SK-N-SH (cell line): ENCODE data around the gene COX7A2. TPM values are rescaled to one million over a fixed set of nuclear protein-coding genes. Genes with fewer than 3 reads are reported as not detected.
A peak's percentile ranks its signal among the peaks of the same experiment; 100 is the strongest.

Experiments
- CTCF ChIA-PET: fragments of 300-600, 350-600 bp; formaldehyde crosslinking; extraction: SDS; loops from one replicate; lab custom pipeline; 2021; lab: Yijun Ruan, JAX
- POLR2A ChIA-PET: fragments of 350-600 bp; sonication (Branson Sonifier 250); formaldehyde crosslinking; extraction: SDS; loops from one replicate; lab custom pipeline; 2020; ENCODE audit warnings: antibody characterized with exemption, inconsistent platforms; lab: Yijun Ruan, JAX
- DNase-seq: peaks from one replicate; pipeline ENCODE4 v3.0.0; 2012
- H2AFZ ChIP-seq: fragments of 200-600 bp; sonication (generic); 2 replicates; pipeline ENCODE4 v1.8.1; 2016; ENCODE audit warnings: antibody characterized with exemption, mild to moderate bottlenecking, low read depth
- H3F3A ChIP-seq: fragments of 200-600 bp; sonication (generic); replicated peaks from 2 replicates; pipeline ENCODE3; 2016; ENCODE audit warnings: antibody characterized with exemption, mild to moderate bottlenecking; ENCODE audit not compliant: insufficient read depth
- H3K27ac ChIP-seq, 2 experiments: fragments of 200-500 bp in 1 of 2; fragments of 200-600 bp in 1 of 2; sonication (Bioruptor generic) in 1 of 2; sonication (generic), shearing (Covaris generic) in 1 of 2; 2 replicates each; pipeline versions ENCODE4 v1.5.1 to v1.6.1; 2014 to 2016; ENCODE audit warnings: low read depth in 2 of 2, inconsistent platforms in 1 of 2, low read length in 1 of 2, mild to moderate bottlenecking in 1 of 2, mixed read lengths in 1 of 2
- H3K27me3 ChIP-seq: fragments of 200-600 bp; sonication (generic), shearing (Covaris generic); 2 replicates; pipeline ENCODE4 v1.6.1; 2016; ENCODE audit warnings: mixed run types; ENCODE audit not compliant: insufficient read depth
- H3K36me3 ChIP-seq, 2 experiments: fragments of 200-500 bp in 1 of 2; fragments of 200-600 bp in 1 of 2; sonication (Bioruptor generic) in 1 of 2; sonication (generic) in 1 of 2; replicated peaks in 1 of 2; 2 replicates each; pipeline versions ENCODE3 to v1.5.1; 2014 to 2016; ENCODE audit warnings: low read length in 1 of 2, mild to moderate bottlenecking in 1 of 2; ENCODE audit not compliant: insufficient read depth in 2 of 2, control insufficient read depth in 1 of 2
- H3K4me1 ChIP-seq, 2 experiments: fragments of 200-500 bp in 1 of 2; fragments of 200-600 bp in 1 of 2; sonication (Bioruptor generic) in 1 of 2; sonication (generic), shearing (Covaris generic) in 1 of 2; 2 replicates each; pipeline versions ENCODE4 v1.5.1 to v1.6.1; 2014 to 2016; ENCODE audit warnings: low read depth in 1 of 2, low read length in 1 of 2, mixed run types in 1 of 2; ENCODE audit not compliant: insufficient read depth in 2 of 2, control insufficient read depth in 1 of 2
- H3K4me2 ChIP-seq: fragments of 200-600 bp; sonication (generic), shearing (Covaris generic); 2 replicates; pipeline ENCODE4 v1.6.1; 2017; ENCODE audit warnings: mixed run types
- H3K4me3 ChIP-seq, 2 experiments: fragments of 200-500 bp in 1 of 2; fragments of 200-600 bp in 1 of 2; sonication (Bioruptor generic) in 1 of 2; sonication (generic), shearing (Covaris generic) in 1 of 2; 2 replicates each; pipeline versions ENCODE4 v1.5.1 to v1.8.1; 2014 to 2016; ENCODE audit warnings: low read depth in 2 of 2, inconsistent platforms in 1 of 2, low read length in 1 of 2, mild to moderate bottlenecking in 1 of 2, mixed read lengths in 1 of 2, moderate library complexity in 1 of 2
- H3K79me2 ChIP-seq: fragments of 200-600 bp; sonication (generic); 2 replicates; pipeline ENCODE4 v1.8.1; 2017; ENCODE audit warnings: mild to moderate bottlenecking; ENCODE audit not compliant: insufficient read depth
- H3K9ac ChIP-seq: fragments of 200-600 bp; sonication (generic); 2 replicates; pipeline ENCODE4 v1.6.1; 2017; ENCODE audit warnings: mixed run types
- H3K9me2 ChIP-seq: fragments of 200-600 bp; sonication (generic); 2 replicates; pipeline ENCODE4 v1.6.1; 2017; ENCODE audit warnings: mixed run types
- H3K9me3 ChIP-seq: fragments of 200-600 bp; sonication (generic); 2 replicates; pipeline ENCODE4 v1.6.1; 2017; ENCODE audit warnings: mixed run types, mild to moderate bottlenecking, moderate library complexity
- H4K20me1 ChIP-seq: fragments of 200-600 bp; sonication (generic); 2 replicates; pipeline ENCODE4 v1.6.1; 2017; ENCODE audit warnings: mild to moderate bottlenecking, mixed run types; ENCODE audit not compliant: insufficient read depth
- FOSL2 ChIP-seq: IDR thresholded peaks from 2 replicates; pipeline ENCODE4 v1.4.0; 2012; ENCODE audit warnings: low read depth, mild to moderate bottlenecking, moderate library complexity, borderline replicate concordance
- JUND ChIP-seq: IDR thresholded peaks from 2 replicates; pipeline ENCODE4 v1.4.0; 2012
- MXI1 ChIP-seq: IDR thresholded peaks from 2 replicates; pipeline ENCODE4 v1.6.1; 2012; ENCODE audit warnings: mild to moderate bottlenecking, low read depth, low read length, improper control_type of control experiment
- POLR2AphosphoS5 ChIP-seq: IDR thresholded peaks from 2 replicates; pipeline ENCODE4 v1.6.1; 2012; ENCODE audit warnings: low read depth, low read length
- TCF12 ChIP-seq: IDR thresholded peaks from 2 replicates; pipeline ENCODE4 v1.4.0; 2012
- WGBS: methylation state at CpG from one replicate; pipeline ENCODE4 v1.1.6; 2017; ENCODE audit warnings: low lambda C conversion rate; 5-methylcytosine and 5-hydroxymethylcytosine counted together
- polyA plus RNA-seq, 3 experiments: library from polyadenylated mRNA; depleted of rRNA; stranded (reverse); fragments of >200 nt; gene quantifications; 2 replicates each; pipeline ENCODE4 v1.2.3, GENCODE V29; 2012
- TF ChIP-seq, protein P1 (sequence below): IDR thresholded peaks from 2 replicates; pipeline ENCODE4 v1.4.0; 2012; ENCODE audit warnings: low read depth, borderline replicate concordance
- TF ChIP-seq, protein P2 (sequence below): IDR thresholded peaks from 2 replicates; pipeline ENCODE4 v1.6.1; 2012; ENCODE audit warnings: mild to moderate bottlenecking, low read depth, low read length, moderate library complexity

COX7A2 gene
- polyA plus RNA-seq, 1 of the 3 experiments (the other 2 are of a cell fraction): 431 TPM

DNA sequence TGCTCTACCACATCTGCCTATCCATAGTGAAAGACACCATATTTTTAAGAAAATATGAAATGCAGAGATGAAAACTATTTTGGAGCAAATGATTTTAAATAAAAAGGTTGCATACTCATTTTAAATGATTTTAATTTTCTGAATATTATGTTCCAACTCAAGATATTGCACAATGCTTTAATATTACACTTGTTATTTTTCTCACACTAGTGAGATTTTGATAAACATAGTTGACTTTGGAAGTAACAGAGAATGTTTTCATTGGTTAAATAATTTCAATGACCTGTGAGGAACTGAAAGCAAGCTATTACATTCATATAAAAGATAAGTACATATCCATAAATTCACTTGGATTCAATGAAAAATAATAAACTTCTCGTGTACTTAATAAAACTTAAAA lies 48.1 kb upstream of the COX7A2 start:
- no peaks in the 10 kb centered on the region for H3K36me3 ChIP-seq
- TF ChIP-seq JUND: no peak
- TF ChIP-seq, all 33 proteins: peak for 0
- ChIA-PET POLR2A (no interaction called here), CTCF (interaction anchor here (1.0 to 1.1 kb wide), 3 partner anchors 10 to 564 kb away, joined by 3 to 4 read pairs (median 3); no protein-coding TSS in a partner anchor)
- Histone ChIP-seq H3K9ac (no peak overlapping the region), H3K4me2 (no peak overlapping the region), H3K27ac (no peak overlapping the region), H3F3A (no peaks in the 10 kb centered on the region), H3K9me2 (no peaks in the 10 kb centered on the region), H3K79me2 (no peaks in the 10 kb centered on the region), H3K9me3 (no peaks in the 10 kb centered on the region), H3K27me3 (no peaks in the 10 kb centered on the region), H4K20me1 (no peaks in the 10 kb centered on the region), H3K4me1 (no peaks in the 10 kb centered on the region; a peak in 2 of 4 replicates), H2AFZ (no peak overlapping the region), H3K4me3 (no peak overlapping the region)
- no peak for DNase-seq
- whole genome bisulfite sequencing: 87% methylated on average over 1 of the region's 1 CpG

DNA sequence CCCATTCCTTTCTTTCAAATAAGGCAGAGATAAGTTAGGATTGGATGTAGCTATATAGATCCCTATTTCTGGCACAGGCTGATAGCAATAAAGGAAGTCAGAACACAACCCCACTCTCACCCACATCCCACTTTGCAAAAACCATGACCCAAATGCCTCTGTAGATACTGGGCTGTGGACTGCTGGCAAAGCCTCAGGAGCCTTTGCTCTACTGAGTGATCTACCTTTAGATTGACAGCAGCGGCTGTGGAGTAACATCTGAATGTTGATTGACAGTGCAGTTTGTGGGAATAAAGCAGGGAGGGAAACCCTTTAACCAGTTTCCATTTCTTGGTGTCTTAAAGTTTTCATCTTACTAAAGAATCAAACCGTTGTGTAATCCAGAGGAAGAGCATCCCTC lies 47.7 kb upstream of the COX7A2 start:
- DNase-seq: no peak
- Histone ChIP-seq H3K4me3 (no peak overlapping the region), H3K4me1 (no peaks in the 10 kb centered on the region; a peak in 2 of 4 replicates), H3K9ac (no peak overlapping the region), H4K20me1 (no peaks in the 10 kb centered on the region), H3K4me2 (no peak overlapping the region), H3K9me3 (no peaks in the 10 kb centered on the region), H3K36me3 (no peaks in the 10 kb centered on the region), H3K27ac (no peak overlapping the region), H3K27me3 (no peaks in the 10 kb centered on the region), H3K9me2 (no peaks in the 10 kb centered on the region), H3K79me2 (peaks cover 2% of the 10 kb centered on the region; the same call in 1 of the 2 replicates), H3F3A (no peaks in the 10 kb centered on the region), H2AFZ (no peak overlapping the region)
- TF ChIP-seq POLR2AphosphoS5 (no peak), FOSL2 (no peak)
- TF ChIP-seq, protein P1, sequence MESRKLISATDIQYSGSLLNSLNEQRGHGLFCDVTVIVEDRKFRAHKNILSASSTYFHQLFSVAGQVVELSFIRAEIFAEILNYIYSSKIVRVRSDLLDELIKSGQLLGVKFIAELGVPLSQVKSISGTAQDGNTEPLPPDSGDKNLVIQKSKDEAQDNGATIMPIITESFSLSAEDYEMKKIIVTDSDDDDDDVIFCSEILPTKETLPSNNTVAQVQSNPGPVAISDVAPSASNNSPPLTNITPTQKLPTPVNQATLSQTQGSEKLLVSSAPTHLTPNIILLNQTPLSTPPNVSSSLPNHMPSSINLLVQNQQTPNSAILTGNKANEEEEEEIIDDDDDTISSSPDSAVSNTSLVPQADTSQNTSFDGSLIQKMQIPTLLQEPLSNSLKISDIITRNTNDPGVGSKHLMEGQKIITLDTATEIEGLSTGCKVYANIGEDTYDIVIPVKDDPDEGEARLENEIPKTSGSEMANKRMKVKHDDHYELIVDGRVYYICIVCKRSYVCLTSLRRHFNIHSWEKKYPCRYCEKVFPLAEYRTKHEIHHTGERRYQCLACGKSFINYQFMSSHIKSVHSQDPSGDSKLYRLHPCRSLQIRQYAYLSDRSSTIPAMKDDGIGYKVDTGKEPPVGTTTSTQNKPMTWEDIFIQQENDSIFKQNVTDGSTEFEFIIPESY: no peak
- WGBS: 81% methylated on average over 2 of the region's 2 CpGs
- ChIA-PET CTCF (interaction anchor here (0.6 to 1.0 kb wide), 2 partner anchors 10 to 91 kb away, joined by 3 read pairs; no protein-coding TSS in a partner anchor), POLR2A (no interaction called here)

DNA sequence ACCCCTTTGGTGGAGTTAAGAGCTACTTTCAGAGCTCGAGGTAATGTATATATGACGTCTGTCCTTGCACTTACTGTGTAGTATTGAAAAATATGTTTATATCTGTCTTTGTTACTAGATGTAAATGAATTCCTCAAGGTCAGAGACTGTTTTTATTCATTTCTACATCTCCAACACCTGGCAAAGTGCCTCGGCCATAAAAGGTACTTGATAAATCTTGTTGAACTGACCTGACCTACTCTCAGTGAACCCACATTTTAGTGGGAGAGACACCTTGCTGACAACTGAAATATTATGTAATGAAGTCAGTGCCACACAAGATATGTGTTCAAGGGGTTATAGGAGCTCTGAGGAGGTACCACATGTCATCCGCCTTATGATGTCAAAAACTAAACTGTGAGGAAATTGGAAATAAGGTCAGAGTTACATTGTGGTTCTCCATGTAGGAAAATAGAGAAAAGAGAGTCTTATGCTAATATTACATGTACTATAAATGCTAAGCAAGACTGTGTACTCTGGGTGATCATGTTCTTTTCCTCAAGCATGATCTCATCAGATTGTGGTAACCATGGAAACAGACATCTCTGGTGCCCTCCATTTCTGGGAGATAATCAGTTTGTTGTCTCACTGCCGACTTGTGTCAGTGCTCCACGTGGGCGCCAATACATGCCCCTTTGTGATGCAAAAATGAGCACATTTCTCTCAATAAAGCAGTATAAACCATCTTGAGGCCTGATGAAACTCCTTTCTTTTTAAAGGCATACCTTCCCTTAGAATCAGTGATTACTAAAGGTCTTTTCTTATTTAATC lies 46.7 kb upstream of the COX7A2 start:
- H3K4me1 ChIP-seq: no peaks in the 10 kb centered on the region; a peak in 3 of 4 replicates
- ChIA-PET POLR2A (no interaction called here), CTCF (interaction anchor here (0.6 kb wide), 1 partner anchor 92 kb away, joined by 3 read pairs; no protein-coding TSS in a partner anchor)
- no peaks in the 10 kb centered on the region for H3K36me3 ChIP-seq
- no peaks in the 10 kb centered on the region for H4K20me1 ChIP-seq
- peaks cover 2% of the 10 kb centered on the region for H3F3A ChIP-seq
- no peaks in the 10 kb centered on the region for H3K27me3 ChIP-seq
- H3K4me3 ChIP-seq: no peak overlapping the region
- H2AFZ ChIP-seq: no peak overlapping the region
- no peak overlapping the region for H3K9ac ChIP-seq
- H3K9me3 ChIP-seq: no peaks in the 10 kb centered on the region
- no peak for TF ChIP-seq POLR2AphosphoS5
- TF ChIP-seq MXI1: peak; percentile 61; the same call in 1 of the 2 replicates
- TF ChIP-seq TCF12: no peak
- TF ChIP-seq, protein P2, sequence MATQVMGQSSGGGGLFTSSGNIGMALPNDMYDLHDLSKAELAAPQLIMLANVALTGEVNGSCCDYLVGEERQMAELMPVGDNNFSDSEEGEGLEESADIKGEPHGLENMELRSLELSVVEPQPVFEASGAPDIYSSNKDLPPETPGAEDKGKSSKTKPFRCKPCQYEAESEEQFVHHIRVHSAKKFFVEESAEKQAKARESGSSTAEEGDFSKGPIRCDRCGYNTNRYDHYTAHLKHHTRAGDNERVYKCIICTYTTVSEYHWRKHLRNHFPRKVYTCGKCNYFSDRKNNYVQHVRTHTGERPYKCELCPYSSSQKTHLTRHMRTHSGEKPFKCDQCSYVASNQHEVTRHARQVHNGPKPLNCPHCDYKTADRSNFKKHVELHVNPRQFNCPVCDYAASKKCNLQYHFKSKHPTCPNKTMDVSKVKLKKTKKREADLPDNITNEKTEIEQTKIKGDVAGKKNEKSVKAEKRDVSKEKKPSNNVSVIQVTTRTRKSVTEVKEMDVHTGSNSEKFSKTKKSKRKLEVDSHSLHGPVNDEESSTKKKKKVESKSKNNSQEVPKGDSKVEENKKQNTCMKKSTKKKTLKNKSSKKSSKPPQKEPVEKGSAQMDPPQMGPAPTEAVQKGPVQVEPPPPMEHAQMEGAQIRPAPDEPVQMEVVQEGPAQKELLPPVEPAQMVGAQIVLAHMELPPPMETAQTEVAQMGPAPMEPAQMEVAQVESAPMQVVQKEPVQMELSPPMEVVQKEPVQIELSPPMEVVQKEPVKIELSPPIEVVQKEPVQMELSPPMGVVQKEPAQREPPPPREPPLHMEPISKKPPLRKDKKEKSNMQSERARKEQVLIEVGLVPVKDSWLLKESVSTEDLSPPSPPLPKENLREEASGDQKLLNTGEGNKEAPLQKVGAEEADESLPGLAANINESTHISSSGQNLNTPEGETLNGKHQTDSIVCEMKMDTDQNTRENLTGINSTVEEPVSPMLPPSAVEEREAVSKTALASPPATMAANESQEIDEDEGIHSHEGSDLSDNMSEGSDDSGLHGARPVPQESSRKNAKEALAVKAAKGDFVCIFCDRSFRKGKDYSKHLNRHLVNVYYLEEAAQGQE: no peak
- H3K27ac ChIP-seq: no peak overlapping the region
- H3K79me2 ChIP-seq: peaks cover 11% of the 10 kb centered on the region
- H3K4me2 ChIP-seq: no peak overlapping the region
- 79% methylated on average over 7 of the region's 7 CpGs for WGBS
- H3K9me2 ChIP-seq: no peaks in the 10 kb centered on the region
- DNase-seq: peak; percentile 37
